Loucy (cell line): ENCODE data around the gene IGF2BP2.

Source experiments
- H2AFZ ChIP-seq: fragments of 200-600 bp; sonication (generic); 2 replicates; pipeline ENCODE4 v1.6.0; 2016; ENCODE audit warnings: antibody characterized with exemption, mild to moderate bottlenecking, low read length, moderate library complexity
- H3F3A ChIP-seq: fragments of 200-600 bp; 2 replicates; pipeline ENCODE4 v1.6.0; 2016; ENCODE audit warnings: antibody characterized with exemption, low read depth, mild to moderate bottlenecking
- H3K27me3 ChIP-seq: fragments of 200-600 bp; sonication (generic); 2 replicates; pipeline ENCODE4 v1.6.1; 2014; ENCODE audit warnings: low read length, mild to moderate bottlenecking; ENCODE audit not compliant: insufficient read depth, poor library complexity, severe bottlenecking
- H3K36me3 ChIP-seq: fragments of 200-600 bp; sonication (generic); 2 replicates; pipeline ENCODE4 v1.6.1; 2016; ENCODE audit warnings: low read length; ENCODE audit not compliant: insufficient read depth
- H3K4me1 ChIP-seq: fragments of 200-600 bp; sonication (generic); 2 replicates; pipeline ENCODE4 v1.5.1; 2014; ENCODE audit warnings: low read length, mild to moderate bottlenecking; ENCODE audit not compliant: insufficient read depth, poor library complexity, severe bottlenecking
- H3K4me2 ChIP-seq: fragments of 200-600 bp; sonication (generic); 2 replicates; pipeline ENCODE4 v1.6.0; 2014; ENCODE audit warnings: antibody characterized with exemption, low read length, low read depth, mild to moderate bottlenecking; ENCODE audit not compliant: poor library complexity, severe bottlenecking
- H3K4me3 ChIP-seq: fragments of 200-600 bp; sonication (generic); 2 replicates; pipeline ENCODE4 v1.5.1; 2014; ENCODE audit warnings: low read length, mild to moderate bottlenecking, mixed read lengths; ENCODE audit not compliant: poor library complexity, severe bottlenecking
- H3K79me2 ChIP-seq: fragments of 200-600 bp; sonication (generic); 2 replicates; pipeline ENCODE4 v1.6.1; 2014; ENCODE audit warnings: low read length; ENCODE audit not compliant: insufficient read depth
- H3K9ac ChIP-seq: fragments of 200-600 bp; sonication (generic); 2 replicates; pipeline ENCODE4 v1.6.0; 2014; ENCODE audit warnings: mild to moderate bottlenecking, low read depth, low read length, moderate library complexity; ENCODE audit not compliant: poor library complexity, severe bottlenecking
- H3K9me2 ChIP-seq: fragments of 200-600 bp; sonication (generic); replicated peaks from 2 replicates; pipeline ENCODE4 v1.6.1; 2016; ENCODE audit warnings: low read depth, low read length, mixed read lengths
- H3K9me3 ChIP-seq: fragments of 200-600 bp; sonication (generic); 2 replicates; pipeline ENCODE4 v1.6.1; 2014; ENCODE audit warnings: mild to moderate bottlenecking, antibody characterized with exemption, low read length, low read depth; ENCODE audit not compliant: insufficient read depth
- H4K20me1 ChIP-seq: fragments of 200-600 bp; sonication (generic); 2 replicates; pipeline ENCODE4 v1.6.0; 2014; ENCODE audit warnings: antibody characterized with exemption, low read length, mild to moderate bottlenecking; ENCODE audit not compliant: insufficient read depth, poor library complexity, severe bottlenecking
- CTCF ChIP-seq: fragments of 200-600 bp; sonication (generic); conservative IDR thresholded peaks from 2 replicates; pipeline ENCODE4 v1.5.1; 2014; ENCODE audit warnings: mild to moderate bottlenecking, antibody characterized with exemption, low read length
- EZH2phosphoT487 ChIP-seq: fragments of 200-600 bp; IDR thresholded peaks from 2 replicates; pipeline ENCODE4 v1.6.1; 2018; ENCODE audit warnings: antibody characterized with exemption, mild to moderate bottlenecking, moderate library complexity, borderline replicate concordance

Gene IGF2BP2

GRCh38 chr3:185784317-185784716, 40.5 kb downstream of the IGF2BP2 start:
- H2AFZ ChIP-seq = no peak overlapping the region
- no peaks in the 10 kb centered on the region for H3K79me2 ChIP-seq

DNA sequence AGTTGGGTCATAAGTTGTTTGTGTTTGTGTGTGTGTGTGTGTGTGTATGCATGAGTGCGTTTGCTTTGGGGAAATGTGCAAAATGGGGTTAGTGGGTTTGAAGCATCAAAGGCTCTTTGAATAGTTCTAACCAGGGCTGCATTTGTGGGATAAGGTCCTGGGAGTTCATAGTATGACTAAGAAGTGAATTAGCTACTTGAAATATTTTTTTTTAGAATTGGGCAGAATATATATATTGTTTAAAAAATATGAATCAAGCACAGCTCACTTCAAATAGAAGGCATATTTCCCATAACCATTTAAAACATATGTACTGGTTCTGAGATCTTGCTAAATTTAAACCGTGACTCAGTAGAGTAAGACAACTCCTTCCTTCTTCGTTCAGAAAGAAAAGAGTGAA, 43.1 kb downstream of the IGF2BP2 start:
- Histone ChIP-seq H3K9me3 (no peaks in the 10 kb centered on the region), H4K20me1 (no peaks in the 10 kb centered on the region), H3K79me2 (no peaks in the 10 kb centered on the region), H3K4me2 (no peak overlapping the region), H3K4me1 (no peaks in the 10 kb centered on the region), H3F3A (no peaks in the 10 kb centered on the region), H3K9ac (no peak overlapping the region), H3K9me2 (no peaks in the 10 kb centered on the region), H3K36me3 (no peaks in the 10 kb centered on the region), H3K4me3 (no peak overlapping the region), H2AFZ (no peak overlapping the region), H3K27me3 (peaks cover 3% of the 10 kb centered on the region)
- no peak for TF ChIP-seq CTCF
- TF ChIP-seq EZH2phosphoT487 = no peak

More at GRCh38 chr3:185784317-185784716, 40.5 kb downstream of the IGF2BP2 start:
- Histone ChIP-seq H3K4me3 (no peak overlapping the region), H3K36me3 (no peaks in the 10 kb centered on the region), H3K9ac (no peak overlapping the region), H3K27me3 (peaks cover 3% of the 10 kb centered on the region), H4K20me1 (no peaks in the 10 kb centered on the region), H3F3A (no peaks in the 10 kb centered on the region), H3K4me1 (no peaks in the 10 kb centered on the region), H3K9me3 (no peaks in the 10 kb centered on the region), H3K4me2 (no peak overlapping the region), H3K9me2 (no peaks in the 10 kb centered on the region)
- TF ChIP-seq EZH2phosphoT487 (no peak), CTCF (no peak)

- Histone ChIP-seq H2AFZ (no peak overlapping the region), H3K4me1 (no peaks in the 10 kb centered on the region), H3K79me2 (no peaks in the 10 kb centered on the region), H3K9ac (no peak overlapping the region), H3F3A (no peaks in the 10 kb centered on the region), H3K27me3 (peaks cover 3% of the 10 kb centered on the region), H3K9me3 (no peaks in the 10 kb centered on the region), H3K4me3 (no peak overlapping the region), H3K9me2 (no peaks in the 10 kb centered on the region), H3K4me2 (no peak overlapping the region), H4K20me1 (no peaks in the 10 kb centered on the region), H3K36me3 (no peaks in the 10 kb centered on the region)
- no peak for TF ChIP-seq CTCF
- no peak for TF ChIP-seq EZH2phosphoT487
Observed at GRCh38 chr3:185779461-185779860, 45.4 kb downstream of the IGF2BP2 start.
